Loucy (cell line): ENCODE results near the gene ATOH8.

Source experiments
- H2AFZ ChIP-seq: fragments of 200-600 bp; sonication (generic); 2 replicates; pipeline ENCODE4 v1.6.0; 2016; ENCODE audit warnings: antibody characterized with exemption, mild to moderate bottlenecking, low read length, moderate library complexity
- H3F3A ChIP-seq: fragments of 200-600 bp; 2 replicates; pipeline ENCODE4 v1.6.0; 2016; ENCODE audit warnings: antibody characterized with exemption, low read depth, mild to moderate bottlenecking
- H3K27me3 ChIP-seq: fragments of 200-600 bp; sonication (generic); 2 replicates; pipeline ENCODE4 v1.6.1; 2014; ENCODE audit warnings: low read length, mild to moderate bottlenecking; ENCODE audit not compliant: insufficient read depth, poor library complexity, severe bottlenecking
- H3K36me3 ChIP-seq: fragments of 200-600 bp; sonication (generic); 2 replicates; pipeline ENCODE4 v1.6.1; 2016; ENCODE audit warnings: low read length; ENCODE audit not compliant: insufficient read depth
- H3K4me1 ChIP-seq: fragments of 200-600 bp; sonication (generic); 2 replicates; pipeline ENCODE4 v1.5.1; 2014; ENCODE audit warnings: low read length, mild to moderate bottlenecking; ENCODE audit not compliant: insufficient read depth, poor library complexity, severe bottlenecking
- H3K4me2 ChIP-seq: fragments of 200-600 bp; sonication (generic); 2 replicates; pipeline ENCODE4 v1.6.0; 2014; ENCODE audit warnings: antibody characterized with exemption, low read length, low read depth, mild to moderate bottlenecking; ENCODE audit not compliant: poor library complexity, severe bottlenecking
- H3K4me3 ChIP-seq: fragments of 200-600 bp; sonication (generic); 2 replicates; pipeline ENCODE4 v1.5.1; 2014; ENCODE audit warnings: low read length, mild to moderate bottlenecking, mixed read lengths; ENCODE audit not compliant: poor library complexity, severe bottlenecking
- H3K79me2 ChIP-seq: fragments of 200-600 bp; sonication (generic); 2 replicates; pipeline ENCODE4 v1.6.1; 2014; ENCODE audit warnings: low read length; ENCODE audit not compliant: insufficient read depth
- H3K9ac ChIP-seq: fragments of 200-600 bp; sonication (generic); 2 replicates; pipeline ENCODE4 v1.6.0; 2014; ENCODE audit warnings: mild to moderate bottlenecking, low read depth, low read length, moderate library complexity; ENCODE audit not compliant: poor library complexity, severe bottlenecking
- H3K9me2 ChIP-seq: fragments of 200-600 bp; sonication (generic); replicated peaks from 2 replicates; pipeline ENCODE4 v1.6.1; 2016; ENCODE audit warnings: low read depth, low read length, mixed read lengths
- H3K9me3 ChIP-seq: fragments of 200-600 bp; sonication (generic); 2 replicates; pipeline ENCODE4 v1.6.1; 2014; ENCODE audit warnings: mild to moderate bottlenecking, antibody characterized with exemption, low read length, low read depth; ENCODE audit not compliant: insufficient read depth
- H4K20me1 ChIP-seq: fragments of 200-600 bp; sonication (generic); 2 replicates; pipeline ENCODE4 v1.6.0; 2014; ENCODE audit warnings: antibody characterized with exemption, low read length, mild to moderate bottlenecking; ENCODE audit not compliant: insufficient read depth, poor library complexity, severe bottlenecking
- CTCF ChIP-seq: fragments of 200-600 bp; sonication (generic); conservative IDR thresholded peaks from 2 replicates; pipeline ENCODE4 v1.5.1; 2014; ENCODE audit warnings: mild to moderate bottlenecking, antibody characterized with exemption, low read length
- EZH2phosphoT487 ChIP-seq: fragments of 200-600 bp; IDR thresholded peaks from 2 replicates; pipeline ENCODE4 v1.6.1; 2018; ENCODE audit warnings: antibody characterized with exemption, mild to moderate bottlenecking, moderate library complexity, borderline replicate concordance

ATOH8 gene

GRCh38 chr2:85773692-85774091, 19.9 kb downstream of the ATOH8 start:
- Histone ChIP-seq H3K9me2 (no peaks in the 10 kb centered on the region), H3K27me3 (no peaks in the 10 kb centered on the region), H3K9ac (no peak overlapping the region), H3K4me1 (no peaks in the 10 kb centered on the region), H2AFZ (no peak overlapping the region), H4K20me1 (no peaks in the 10 kb centered on the region), H3K4me3 (no peak overlapping the region), H3K36me3 (no peaks in the 10 kb centered on the region), H3F3A (no peaks in the 10 kb centered on the region), H3K79me2 (no peaks in the 10 kb centered on the region), H3K4me2 (no peak overlapping the region), H3K9me3 (no peaks in the 10 kb centered on the region)
- TF ChIP-seq CTCF (no peak), EZH2phosphoT487 (no peak)

- H3K36me3 ChIP-seq: no peaks in the 10 kb centered on the region
- H3K4me2 ChIP-seq: no peak overlapping the region
- no peaks in the 10 kb centered on the region for H3K4me1 ChIP-seq
Observed at GRCh38 chr2:85774126-85774978, 20.6 kb downstream of the ATOH8 start.

More at GRCh38 chr2:85774126-85774978, 20.6 kb downstream of the ATOH8 start:
- H2AFZ ChIP-seq: no peak overlapping the region
- H3K4me3 ChIP-seq: no peak overlapping the region
- no peaks in the 10 kb centered on the region for H3F3A ChIP-seq
- no peaks in the 10 kb centered on the region for H3K9me3 ChIP-seq
- H3K9me2 ChIP-seq: no peaks in the 10 kb centered on the region
- no peak overlapping the region for H3K9ac ChIP-seq
- no peaks in the 10 kb centered on the region for H3K79me2 ChIP-seq
- H4K20me1 ChIP-seq: no peaks in the 10 kb centered on the region
- TF ChIP-seq EZH2phosphoT487 (no peak), CTCF (no peak)
- H3K27me3 ChIP-seq: no peaks in the 10 kb centered on the region
